ENCODE results near the gene SLC35F3.

SLC35F3 gene

DNA sequence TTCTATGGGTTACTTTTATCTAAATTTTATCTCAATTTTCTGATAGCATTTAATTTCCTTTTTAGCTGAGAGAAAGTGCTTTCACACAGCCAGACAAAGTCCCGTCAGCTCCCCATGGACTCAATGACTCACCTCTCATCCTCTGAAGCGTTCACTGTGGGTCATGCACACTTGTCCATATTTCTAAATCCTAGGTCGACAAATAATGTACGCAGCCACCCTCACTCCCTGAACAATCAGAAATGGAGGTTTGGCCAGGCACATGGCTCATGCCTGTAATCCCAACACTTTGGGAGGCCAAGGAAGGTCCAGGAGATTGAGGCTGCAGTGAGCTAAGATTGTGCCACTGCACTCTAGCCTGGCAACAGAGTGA is 426.4 kb downstream of the SLC35F3 start:
- no peak for DNase-seq

DNA sequence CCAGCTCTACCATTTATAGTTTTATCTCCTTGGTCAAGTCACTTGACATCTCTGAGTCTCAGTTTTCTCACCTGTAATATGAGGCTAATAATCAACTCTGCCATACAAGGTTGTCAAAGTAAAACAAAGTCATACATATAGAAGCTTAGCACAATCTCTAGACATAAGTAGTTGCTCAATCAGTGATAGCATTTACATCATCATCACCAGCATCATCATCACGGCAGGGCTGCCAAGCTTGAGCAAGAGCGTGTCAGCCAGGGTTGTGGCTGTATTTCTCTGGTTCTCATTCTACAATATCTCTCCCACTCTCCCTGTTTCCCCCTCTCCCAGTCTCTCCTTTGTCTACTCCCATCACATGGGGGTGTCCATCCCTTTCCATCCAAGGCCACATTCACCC is 427.0 kb downstream of the SLC35F3 start:
- DNase-seq = no peak

DNA sequence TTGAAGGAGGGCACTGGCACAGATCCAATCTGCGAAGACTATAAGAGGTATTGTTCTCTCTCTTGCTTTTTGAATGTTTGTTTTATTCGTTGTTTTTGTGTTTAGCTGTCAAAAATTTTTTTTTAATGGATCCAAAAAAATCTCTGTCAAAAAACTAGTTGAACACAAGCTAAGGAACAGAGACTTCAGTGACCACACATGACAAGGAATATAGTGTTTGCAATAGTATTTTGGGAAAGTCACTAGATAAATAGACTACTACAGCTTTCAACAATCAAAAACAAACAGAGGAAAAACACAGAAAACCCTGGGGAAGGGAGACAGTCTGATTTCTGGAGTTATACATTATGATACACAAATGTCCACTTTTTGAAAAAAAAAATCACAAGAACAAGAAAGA is 431.9 kb downstream of the SLC35F3 start:
- no peak for DNase-seq

DNA sequence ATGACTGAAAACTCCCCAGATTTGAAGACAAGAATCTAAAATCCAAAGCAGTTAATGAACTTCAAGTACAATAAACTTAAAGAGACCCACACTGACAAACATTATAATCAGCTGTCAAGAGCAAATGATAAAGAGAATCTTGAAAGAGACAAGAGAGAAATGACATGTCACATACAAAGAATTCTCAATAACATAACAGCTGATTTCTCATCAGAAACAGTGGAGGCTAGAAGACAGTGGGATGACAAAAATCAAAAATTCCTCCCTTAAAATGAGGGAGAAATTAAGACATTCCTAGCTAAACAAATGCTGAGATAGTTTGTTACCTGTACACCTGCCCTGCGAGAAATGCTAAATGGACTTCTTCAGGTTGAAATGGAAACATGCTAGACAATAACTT is 432.8 kb downstream of the SLC35F3 start:
- no peak for DNase-seq

DNA sequence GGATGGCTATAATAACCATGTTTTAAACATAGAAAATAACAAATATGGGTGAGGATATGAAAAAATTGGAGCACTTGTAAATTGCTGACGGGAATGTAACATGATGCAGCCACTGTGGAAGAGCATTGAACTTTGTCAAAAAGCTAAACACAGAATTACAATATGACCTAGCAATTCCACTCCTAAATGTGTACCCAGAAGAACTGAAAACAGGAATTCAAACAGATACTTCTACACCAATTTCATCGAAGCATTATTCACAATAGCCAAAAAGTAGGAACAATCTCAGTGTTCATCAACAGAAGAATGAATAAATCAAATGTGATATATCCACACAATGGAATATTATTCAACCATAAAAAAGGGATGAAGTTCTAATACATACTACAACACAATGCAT is 436.1 kb downstream of the SLC35F3 start:
- no peak for DNase-seq

DNA sequence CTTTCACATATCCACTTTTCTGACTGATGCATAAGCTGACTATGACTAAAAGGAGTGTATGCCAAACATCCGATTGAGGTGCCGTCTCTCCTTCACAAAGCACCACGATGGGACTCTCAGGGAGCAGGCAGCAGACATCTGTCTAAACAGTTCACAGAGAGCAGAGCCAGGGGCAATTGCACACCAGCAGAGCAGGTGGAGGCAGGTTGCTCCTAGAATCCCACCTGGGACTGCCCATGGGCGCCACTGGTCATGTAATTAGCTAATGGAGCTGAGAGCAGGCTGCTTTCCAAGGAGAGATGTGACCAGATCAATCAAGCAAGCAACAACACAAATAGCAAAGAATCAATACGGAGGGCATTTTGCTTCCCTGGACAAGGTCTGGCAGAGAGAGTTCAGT is 438.3 kb downstream of the SLC35F3 start:
- DNase-seq = no peak

DNA sequence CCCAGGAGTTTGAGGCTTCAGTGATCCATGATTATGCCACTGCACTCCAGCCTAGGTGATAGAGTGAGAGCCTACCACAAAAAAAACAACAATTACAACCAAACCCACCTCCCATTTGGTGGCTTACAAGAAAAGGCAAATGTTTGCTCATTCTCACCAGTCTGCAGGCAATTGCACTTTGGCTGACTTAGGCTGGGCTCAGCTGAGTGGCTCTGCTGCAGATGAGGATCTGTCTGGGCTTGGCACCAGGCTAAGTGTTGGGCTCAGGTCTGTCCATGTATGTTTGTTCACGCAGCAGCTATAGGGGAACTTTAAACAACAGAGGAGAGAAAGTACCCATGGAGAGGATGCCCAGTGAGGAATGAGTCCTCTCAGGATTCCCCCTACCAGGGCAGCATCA is 440.8 kb downstream of the SLC35F3 start:
- no peak for DNase-seq

DNA sequence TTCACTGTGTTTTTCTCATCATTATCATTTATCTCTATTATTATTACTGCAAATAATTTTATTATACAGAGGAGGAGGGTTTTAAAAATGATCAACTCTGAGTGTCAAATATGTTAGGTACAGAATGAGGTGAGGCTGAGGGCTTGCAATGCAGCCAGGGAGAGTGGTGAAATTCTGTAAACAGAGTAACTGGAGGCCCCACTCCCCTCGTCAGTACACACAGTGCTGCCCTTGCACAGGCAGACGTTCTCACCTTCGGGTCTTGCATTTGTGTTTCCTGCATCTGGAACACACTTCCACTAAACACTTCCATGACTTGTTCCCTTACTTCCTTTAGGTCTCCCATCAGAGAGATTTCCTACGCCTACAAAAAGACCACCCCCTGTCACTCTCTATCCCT is 444.5 kb downstream of the SLC35F3 start:
- no peak for DNase-seq

DNA sequence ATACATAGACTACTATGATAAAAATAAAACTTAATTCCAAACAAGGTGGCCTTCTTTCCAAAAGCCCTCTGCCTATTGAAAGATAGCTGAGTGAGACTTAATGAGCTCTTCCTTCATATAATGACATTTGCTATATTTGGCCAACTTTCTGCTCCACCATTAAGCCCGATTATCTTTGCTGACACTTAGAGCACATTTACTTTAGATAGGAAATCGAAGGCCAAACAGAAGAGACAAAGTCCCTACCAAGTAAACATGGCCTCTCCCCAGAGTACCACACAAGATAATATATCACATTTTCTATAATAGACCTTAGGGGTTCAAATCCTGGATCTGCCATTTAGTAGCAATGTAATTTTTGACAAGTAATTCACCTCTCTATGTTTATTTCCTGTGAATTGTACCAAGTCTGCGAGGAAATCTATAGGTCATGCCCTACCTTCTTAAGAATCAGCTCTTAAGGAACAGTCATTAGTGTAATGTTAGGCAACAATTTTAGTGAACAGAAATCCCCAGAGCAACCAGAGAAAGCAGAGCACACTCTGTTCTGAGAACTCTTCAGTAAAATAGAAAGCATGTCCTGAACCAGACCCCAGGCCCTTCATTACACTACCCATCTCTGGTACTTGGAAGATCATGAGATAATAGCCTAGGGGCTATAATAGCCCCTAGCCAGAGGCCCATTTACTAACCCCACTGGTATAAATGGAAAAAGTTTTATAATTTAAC is 451.5 kb downstream of the SLC35F3 start:
- no peak for DNase-seq

DNA sequence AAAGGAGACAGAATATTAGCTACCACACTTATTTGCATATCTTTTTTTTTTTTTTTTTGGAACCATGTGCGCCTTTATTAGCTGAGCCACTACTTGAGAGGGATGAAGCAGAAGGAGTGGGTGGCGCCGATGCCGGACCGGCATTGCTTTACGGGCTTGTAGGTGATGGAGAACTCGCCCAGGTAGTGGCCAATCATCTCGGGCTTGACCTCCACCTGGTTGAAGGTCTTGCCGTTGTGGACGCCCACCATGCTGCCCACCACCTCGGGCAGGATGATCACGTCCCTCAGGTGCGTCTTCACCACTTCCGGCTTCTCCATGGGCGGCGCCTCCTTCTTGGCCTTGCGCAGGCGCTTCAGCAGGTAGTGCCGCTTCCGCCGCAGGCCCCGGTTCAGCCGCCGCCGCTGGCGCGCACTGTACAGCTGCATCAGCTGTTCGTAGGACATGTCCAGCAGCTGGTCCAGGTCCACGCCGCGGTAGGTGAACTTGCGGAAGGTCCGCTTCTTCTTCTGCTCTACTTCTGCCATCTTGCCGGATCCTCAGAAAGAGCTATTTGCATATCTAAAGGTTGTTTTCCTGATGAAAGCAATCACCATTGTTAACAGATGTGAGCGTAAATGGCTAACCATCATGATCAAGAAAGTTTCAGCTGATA is 452.3 kb downstream of the SLC35F3 start:
- DNase-seq = peak; percentile 30

DNA sequence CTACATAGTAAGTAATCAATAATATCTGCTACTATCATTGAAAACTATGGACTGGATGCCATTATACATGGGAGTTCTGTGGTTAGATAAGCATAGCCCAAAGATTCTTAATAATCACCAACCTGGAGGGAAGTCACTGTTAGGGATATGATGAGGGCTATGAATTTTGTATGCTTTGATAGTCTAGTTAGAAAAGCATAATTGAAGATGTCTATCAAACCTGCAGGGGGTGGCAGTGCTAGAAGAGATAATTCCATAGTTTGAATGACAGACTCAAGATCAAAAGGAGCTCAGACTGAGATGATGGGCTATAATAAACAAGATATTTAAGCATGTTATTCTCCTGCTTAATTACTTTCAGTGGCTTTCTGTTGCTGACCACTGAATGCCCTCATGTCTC is 453.4 kb downstream of the SLC35F3 start:
- DNase-seq = no peak

DNA sequence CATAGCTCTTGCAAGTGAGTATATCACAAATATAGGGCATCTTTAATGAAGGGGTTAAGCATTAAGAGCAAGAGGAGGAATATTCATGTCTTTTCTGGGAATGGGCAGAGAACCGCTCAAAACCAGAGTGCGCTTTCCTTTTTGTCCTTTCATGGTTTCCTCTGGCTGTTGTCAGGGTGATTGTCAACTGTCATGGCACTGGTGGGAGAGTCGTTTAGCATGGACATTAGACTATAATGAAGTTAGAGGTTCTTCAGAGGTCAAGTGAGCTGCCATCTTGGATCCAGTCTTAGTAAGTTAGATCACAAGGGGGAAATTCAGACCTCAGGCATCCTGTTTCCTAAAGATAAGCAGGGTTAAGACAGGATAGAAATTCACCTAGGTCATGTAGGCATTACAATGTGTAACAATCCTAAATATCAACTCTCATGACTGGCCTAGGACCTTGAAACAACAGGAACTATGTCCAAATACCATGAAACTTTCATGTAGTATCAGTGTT is 456.7 kb downstream of the SLC35F3 start:
- no peak for DNase-seq

DNA sequence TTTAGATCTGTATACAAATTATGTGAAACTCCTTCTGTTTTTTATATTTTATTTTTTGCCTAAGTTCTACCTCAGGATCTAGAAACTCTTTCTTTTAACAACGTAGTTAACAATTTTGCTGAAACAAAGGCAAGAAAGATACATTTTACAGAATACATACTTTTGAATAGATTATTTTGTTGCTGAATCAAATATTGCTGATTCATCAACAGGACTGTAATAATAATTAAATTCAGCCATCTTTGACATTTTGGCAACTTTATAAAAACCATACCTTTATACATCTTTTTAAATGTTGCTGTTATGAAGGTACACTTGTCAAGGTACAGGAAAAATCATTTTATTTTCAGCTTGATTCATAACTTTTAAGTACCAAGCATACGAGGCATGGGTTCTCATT is 458.1 kb downstream of the SLC35F3 start:
- DNase-seq = no peak

DNA sequence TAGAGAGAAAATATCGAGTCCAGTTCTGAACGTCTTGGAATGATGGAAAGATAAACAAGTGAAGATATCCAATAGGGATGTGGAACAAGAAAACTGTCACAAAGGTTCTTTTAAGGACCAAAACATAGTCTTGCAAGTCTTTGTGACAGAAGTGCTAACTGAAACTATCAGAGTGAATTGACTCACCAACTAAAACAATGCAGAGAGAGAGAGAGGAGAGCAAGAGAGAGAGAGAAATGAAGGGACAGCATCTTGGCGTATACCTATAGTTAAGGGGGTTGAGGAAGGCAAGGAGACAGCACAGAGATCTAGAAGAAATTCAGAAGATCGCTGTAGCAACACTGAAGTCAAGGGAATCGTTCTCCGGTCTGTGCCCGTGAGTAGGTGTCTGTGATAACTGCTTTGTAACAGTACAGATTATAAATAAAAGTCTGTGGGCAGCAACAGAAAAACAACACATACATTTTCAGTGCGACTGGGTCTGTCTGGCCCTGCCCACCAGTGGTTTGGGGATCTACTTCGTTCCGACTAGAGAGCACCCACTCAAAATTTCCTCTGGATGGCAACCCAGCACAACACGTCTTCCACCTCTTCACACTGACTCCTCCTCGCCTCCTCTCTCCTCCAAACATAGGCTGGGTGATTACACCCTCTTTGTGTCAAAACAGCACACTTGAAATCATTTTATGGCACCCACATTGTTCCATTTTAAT is 464.0 kb downstream of the SLC35F3 start:
- no peak for DNase-seq

DNA sequence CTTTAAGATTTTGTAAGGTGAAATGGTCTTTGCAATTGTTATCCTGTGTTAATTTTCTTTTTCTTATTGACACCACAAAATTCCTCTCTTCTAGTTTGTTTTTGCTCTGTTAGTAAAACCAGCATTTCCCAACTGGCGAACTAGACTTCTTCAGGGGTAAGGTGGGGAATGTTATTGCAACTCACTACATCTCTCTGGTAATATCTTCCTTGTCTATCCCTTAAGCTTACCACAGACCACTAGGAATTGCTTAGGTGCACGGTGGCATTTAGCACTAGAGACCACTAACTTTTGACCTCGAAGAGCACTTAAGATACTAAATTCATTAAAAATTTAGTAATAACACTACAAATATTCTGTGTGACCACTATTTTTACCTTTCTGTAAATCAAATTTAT is 464.6 kb downstream of the SLC35F3 start:
- DNase-seq = no peak

DNA sequence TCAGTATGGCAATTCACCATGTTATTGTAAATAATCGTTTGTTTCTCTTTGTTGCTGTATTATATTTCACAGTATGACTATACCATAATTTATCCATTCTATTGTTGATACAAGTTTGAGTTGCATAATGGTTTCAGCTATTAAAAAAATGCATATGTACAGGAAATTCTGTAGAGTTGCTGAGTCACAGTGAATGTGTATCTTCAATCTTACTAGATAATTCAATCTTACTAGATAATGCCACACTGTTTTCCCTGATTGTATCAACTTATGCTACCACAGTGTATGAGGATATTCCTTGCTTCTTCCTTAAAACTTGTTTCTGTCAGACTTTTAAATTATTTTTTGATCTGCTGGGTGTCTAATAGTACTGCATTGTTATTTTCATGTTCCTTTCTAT is 465.3 kb downstream of the SLC35F3 start:
- no peak for DNase-seq

DNA sequence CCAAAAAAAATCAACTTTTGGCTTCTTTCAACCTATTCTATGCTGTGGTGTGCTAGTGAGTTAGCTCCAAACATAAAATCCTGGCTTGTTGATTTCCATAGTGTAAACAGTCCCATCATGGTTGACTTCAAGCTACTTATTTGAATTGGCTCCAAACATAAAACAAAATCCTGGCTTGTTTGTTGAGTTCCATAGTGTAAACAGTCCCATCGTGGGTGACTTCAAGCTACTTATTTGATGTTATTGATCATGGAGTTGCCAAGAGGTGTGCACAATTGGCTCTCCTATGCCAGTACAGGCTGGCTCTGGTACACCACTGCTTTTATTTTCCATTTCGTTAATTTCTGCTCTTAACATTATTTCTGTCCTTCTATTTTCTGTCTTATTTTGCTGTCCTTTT is 466.9 kb downstream of the SLC35F3 start:
- no peak for DNase-seq

DNA sequence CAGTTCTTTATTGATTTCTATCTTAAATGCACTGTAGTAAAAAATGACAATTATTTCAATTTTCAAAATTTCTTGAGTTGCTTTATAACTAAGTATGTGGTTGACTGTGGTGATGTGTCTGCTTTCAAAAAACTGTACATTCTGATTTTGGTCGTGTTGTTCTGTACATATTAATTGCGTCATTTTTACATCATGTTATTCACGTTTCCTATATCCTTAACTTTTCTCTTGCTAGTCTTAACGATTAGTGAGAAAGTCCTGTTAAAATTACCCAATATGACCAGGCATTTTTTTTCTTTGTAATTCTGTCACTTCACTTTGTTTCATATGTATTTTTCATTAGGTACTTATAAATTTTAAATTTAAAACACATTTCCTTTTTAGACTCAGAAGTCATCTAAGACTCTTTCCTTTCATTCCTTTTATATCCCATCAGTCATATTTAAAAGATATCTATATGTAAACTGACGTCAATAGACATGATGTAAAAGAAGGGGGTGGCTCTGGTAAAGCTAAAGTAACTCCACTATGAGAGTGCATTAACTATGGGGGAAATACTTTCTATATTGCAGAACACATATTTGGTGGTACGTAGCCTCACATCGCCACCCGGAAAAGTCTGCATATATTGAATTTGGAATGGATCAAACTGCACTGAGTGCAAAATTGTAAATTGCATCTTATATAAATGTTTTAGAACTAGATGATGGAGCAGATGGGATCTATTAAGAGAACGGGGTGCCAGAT is 467.7 kb downstream of the SLC35F3 start:
- DNase-seq = no peak

DNA sequence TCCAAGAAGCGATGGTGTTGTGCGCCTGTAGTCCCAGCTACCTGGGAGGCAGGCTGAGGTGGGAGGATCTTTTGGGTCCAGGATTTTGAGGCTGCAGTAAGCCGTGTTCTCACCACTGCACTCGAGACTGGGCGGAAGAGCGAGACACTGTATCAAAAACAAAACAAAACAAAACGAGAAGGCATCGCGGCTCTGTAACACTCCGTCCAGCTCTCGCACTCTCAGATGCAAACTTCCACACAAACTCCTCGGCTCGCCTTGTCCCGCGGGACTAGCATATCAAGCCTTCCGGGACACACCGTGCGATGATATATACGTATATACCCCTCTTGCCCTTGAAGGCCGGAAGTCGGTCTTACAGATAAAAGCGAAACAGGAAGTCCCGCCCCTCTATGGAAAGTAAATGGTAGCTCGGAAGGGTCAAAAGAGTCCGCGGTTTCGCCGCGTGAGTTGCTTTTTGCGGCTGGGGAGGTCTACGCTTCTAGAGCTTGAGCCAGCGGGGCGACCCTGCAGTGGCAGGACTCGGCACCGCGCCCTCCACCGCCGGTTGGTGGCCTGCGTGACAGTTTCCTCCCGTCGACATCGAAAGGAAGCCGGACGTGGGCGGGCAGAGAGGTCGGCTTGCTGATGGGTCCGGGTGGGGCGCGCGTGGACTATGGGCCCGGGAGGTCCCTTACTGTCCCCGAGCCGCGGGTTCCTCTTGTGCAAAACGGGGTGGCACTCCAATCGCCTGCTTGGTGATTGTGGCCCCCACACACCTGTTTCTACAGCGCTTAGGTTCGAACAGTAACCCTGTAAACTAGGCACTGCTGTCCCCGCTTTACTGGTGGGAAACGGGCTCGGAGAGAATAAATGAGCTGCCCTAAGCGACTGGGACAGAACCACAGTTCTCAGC is 468.8 kb downstream of the SLC35F3 start, which contains the start of gene COA6:
Gene COA6, plus strand, starts transcription at position 393 of the 895 bp plus-strand sequence. Its CDS starts 11 bp downstream, at position 404.
- peak; percentile 89 for DNase-seq

DNA sequence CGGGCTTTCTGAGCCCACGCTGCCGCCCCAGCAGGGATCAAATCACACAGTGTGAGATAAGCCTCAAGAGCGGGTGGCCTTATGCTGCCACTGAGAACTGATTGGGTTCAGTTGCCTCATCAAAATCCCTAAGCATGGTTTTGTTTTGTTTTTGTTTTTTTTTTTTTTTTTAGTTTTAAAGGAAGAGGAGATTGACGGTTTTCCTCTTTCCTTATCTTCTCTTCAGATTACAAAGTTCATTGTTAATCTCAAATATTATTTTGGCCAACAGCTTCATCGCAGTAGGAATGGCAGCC is 469.4 kb downstream of the SLC35F3 start:
- DNase-seq = no peak

Measured in stimulated activated CD4-positive, alpha-beta T cell treated with anti-CD3 and anti-CD28 coated beads, Interleukin-12 subunit alpha, Interleukin-12 subunit beta, amount 100 ng/mL, for 4 hours (primary cell).